HEK293T (cell line): Measurements from ENCODE around the gene NLRP12.

Experiments
- CTCF ChIA-PET: fragments of 350-600 bp; formaldehyde crosslinking; extraction: SDS; loops from one replicate; lab custom pipeline; 2021; ENCODE audit warnings: antibody characterized with exemption, inconsistent platforms; lab: Yijun Ruan, JAX
- POLR2A ChIA-PET: fragments of 350-600 bp; formaldehyde crosslinking; extraction: SDS; loops from one replicate; lab custom pipeline; 2020; ENCODE audit warnings: antibody characterized with exemption, inconsistent platforms; lab: Yijun Ruan, JAX
- DNase-seq: peaks from one replicate; pipeline ENCODE4 v3.0.0; 2012; ENCODE audit warnings: mixed read lengths; ENCODE audit errors: extremely low spot score
- ARNT ChIP-seq: fragments of 450-650 bp; IDR thresholded peaks from 2 replicates; pipeline ENCODE4 v1.6.1; 2017; ENCODE audit warnings: mild to moderate bottlenecking
- BHLHE40 ChIP-seq: fragments of 450-650 bp; IDR thresholded peaks from 2 replicates; pipeline ENCODE4 v1.6.1; 2016; ENCODE audit warnings: mild to moderate bottlenecking, moderate library complexity, borderline replicate concordance
- CTBP1 ChIP-seq: fragments of 450-650 bp; IDR thresholded peaks from 2 replicates; pipeline ENCODE4 v1.6.1; 2016; ENCODE audit warnings: borderline replicate concordance
- ELF4 ChIP-seq: fragments of 450-650 bp; IDR thresholded peaks from 2 replicates; pipeline ENCODE4 v1.6.1; 2017; ENCODE audit warnings: antibody characterized with exemption
- FOXA1 ChIP-seq: fragments of 450-650 bp; IDR thresholded peaks from 2 replicates; pipeline ENCODE4 v1.6.1; 2016; ENCODE audit warnings: mild to moderate bottlenecking
- FOXK2 ChIP-seq: fragments of 450-650 bp; IDR thresholded peaks from 2 replicates; pipeline ENCODE4 v1.6.1; 2016; ENCODE audit warnings: mild to moderate bottlenecking
- FOXM1 ChIP-seq: fragments of 450-650 bp; IDR thresholded peaks from 2 replicates; pipeline ENCODE4 v1.6.1; 2017; ENCODE audit warnings: mild to moderate bottlenecking, borderline replicate concordance
- HDGF ChIP-seq: fragments of 450-650 bp; IDR thresholded peaks from 2 replicates; pipeline ENCODE4 v1.6.1; 2017; ENCODE audit warnings: antibody characterized with exemption, borderline replicate concordance
- L3MBTL2 ChIP-seq: fragments of 450-650 bp; conservative IDR thresholded peaks from 2 replicates; pipeline ENCODE4 v1.6.1; 2016; ENCODE audit warnings: mild to moderate bottlenecking
- LEF1 ChIP-seq: fragments of 450-650 bp; IDR thresholded peaks from 2 replicates; pipeline ENCODE4 v1.6.1; 2017; ENCODE audit warnings: mild to moderate bottlenecking, borderline replicate concordance
- NFRKB ChIP-seq: fragments of 450-650 bp; IDR thresholded peaks from 2 replicates; pipeline ENCODE4 v1.6.1; 2016; ENCODE audit warnings: mild to moderate bottlenecking, moderate library complexity
- PKNOX1 ChIP-seq: fragments of 450-650 bp; IDR thresholded peaks from 2 replicates; pipeline ENCODE4 v1.6.1; 2016
- SP1 ChIP-seq: fragments of 450-650 bp; IDR thresholded peaks from 2 replicates; pipeline ENCODE4 v1.6.1; 2017
- SUZ12 ChIP-seq: fragments of 450-650 bp; IDR thresholded peaks from 2 replicates; pipeline ENCODE4 v1.6.1; 2016; ENCODE audit warnings: mild to moderate bottlenecking
- TARDBP ChIP-seq: fragments of 450-650 bp; IDR thresholded peaks from 2 replicates; pipeline ENCODE4 v1.6.1; 2016
- ZNF384 ChIP-seq: fragments of 450-650 bp; IDR thresholded peaks from 2 replicates; pipeline ENCODE4 v1.6.1; 2016

Gene NLRP12

GRCh38 chr19:53868892-53869804 lies 45.0 kb upstream of the NLRP12 start:
- TF ChIP-seq L3MBTL2, result peak; percentile 89
- no peak for TF ChIP-seq SP1
- DNase-seq, result peak; percentile 77
- POLR2A ChIA-PET, result interaction anchor here (2.6 kb wide), 1 partner anchor 10 kb away, joined by 39 read pairs; no protein-coding TSS in a partner anchor
- CTCF ChIA-PET, result interaction anchor here (1.1 kb wide), 1 partner anchor 155 kb away, joined by 3 read pairs; no protein-coding TSS in a partner anchor

GRCh38 chr19:53868091-53868891 lies 44.2 kb upstream of the NLRP12 start:
- ChIA-PET POLR2A (interaction anchor here (0.8 to 2.6 kb wide), 4 partner anchors 9 to 112 kb away, joined by 3 to 39 read pairs (median 6); no protein-coding TSS in a partner anchor), CTCF (interaction anchor here (0.6 to 1.1 kb wide), 2 partner anchors 156 to 797 kb away, joined by 3 read pairs; no protein-coding TSS in a partner anchor)
- no peak for DNase-seq
- TF ChIP-seq TARDBP (no peak), PKNOX1 (no peak), SUZ12 (no peak), HDGF (no peak), FOXA1 (no peak), BHLHE40 (no peak), CTBP1 (no peak)

- POLR2A ChIA-PET, result interaction anchor here (0.8 to 2.6 kb wide), 5 partner anchors 8 to 113 kb away, joined by 3 to 39 read pairs (median 4); no protein-coding TSS in a partner anchor
- CTCF ChIA-PET, result interaction anchor here (0.6 to 1.1 kb wide), 3 partner anchors 157 to 796 kb away, joined by 3 read pairs; no protein-coding TSS in a partner anchor
- TF ChIP-seq TARDBP, result no peak
- TF ChIP-seq PKNOX1, result no peak
- no peak for TF ChIP-seq SUZ12
- TF ChIP-seq FOXA1, result no peak
- TF ChIP-seq L3MBTL2, result no peak
- TF ChIP-seq HDGF, result no peak
- no peak for TF ChIP-seq CTBP1
- TF ChIP-seq SP1, result no peak
- TF ChIP-seq ZNF384, result no peak
- TF ChIP-seq FOXM1, result no peak
- no peak for TF ChIP-seq ELF4
- no peak for TF ChIP-seq ARNT
- no peak for TF ChIP-seq BHLHE40
- no peak for TF ChIP-seq NFRKB
- TF ChIP-seq LEF1, result no peak
- no peak for TF ChIP-seq FOXK2
- peak; percentile 99 for DNase-seq
Observed at GRCh38 chr19:53867225-53868090, 43.3 kb upstream of the NLRP12 start, which contains the start of gene MYADM. Gene MYADM, plus strand, starts transcription at chr19:53867883. Its CDS starts 5,647 bp downstream, at chr19:53873530.

GRCh38 chr19:53866865-53867224 lies 42.7 kb upstream of the NLRP12 start:
- CTCF ChIA-PET, result interaction anchor here (0.8 to 1.7 kb wide), 3 partner anchors 157 to 164 kb away, joined by 3 to 5 read pairs (median 4); no protein-coding TSS in a partner anchor
- DNase-seq, result no peak
- POLR2A ChIA-PET, result interaction anchor here (0.9 to 2.6 kb wide), 3 partner anchors 8 to 112 kb away, joined by 3 to 39 read pairs (median 4); no protein-coding TSS in a partner anchor
- TF ChIP-seq FOXK2, result no peak
- no peak for TF ChIP-seq L3MBTL2
- TF ChIP-seq HDGF, result no peak
- TF ChIP-seq NFRKB, result no peak
- TF ChIP-seq CTBP1, result no peak
- TF ChIP-seq ARNT, result no peak
- TF ChIP-seq FOXM1, result no peak
- no peak for TF ChIP-seq BHLHE40
- no peak for TF ChIP-seq SUZ12
- TF ChIP-seq LEF1, result no peak
- TF ChIP-seq ZNF384, result no peak
- TF ChIP-seq FOXA1, result no peak
- TF ChIP-seq PKNOX1, result no peak
- TF ChIP-seq ELF4, result no peak
- no peak for TF ChIP-seq SP1
- TF ChIP-seq TARDBP, result no peak
